ENCODE results near the gene NOTCH1.
A peak's percentile ranks its signal among the peaks of the same experiment; 100 is the strongest.

GRCh38 chr9:136545965-136546696 lies at the start of gene NOTCH1:
- no peak; the same call in 1 of the 2 replicates for TF ChIP-seq CTCF (conservative IDR thresholded peaks at IDR 0.05)
- peak; percentile 63 for TF ChIP-seq ZFX (IDR thresholded peaks at IDR 0.05)

Data from C4-2B (cell line).